GM23338 (cell line): ENCODE data around the gene SRGAP2C.
"Not testable (repeated sequence)": the region's sequence is repeated elsewhere in the genome, so short reads cannot be mapped to it uniquely, and the experiment has no call there.

Experiments used
- JUNB ChIP-seq: IDR thresholded peaks from one replicate; pipeline ENCODE4 v1.6.1; 2016; ENCODE audit warnings: antibody characterized with exemption; ENCODE audit not compliant: unreplicated experiment
- POLR2AphosphoS5 ChIP-seq: IDR thresholded peaks from 2 replicates; pipeline ENCODE4 v1.6.1; 2016; ENCODE audit warnings: antibody characterized with exemption, low read depth
- TF ChIP-seq, protein P1 (sequence below), 2 experiments: fragments of 200-600 bp in 1 of 2; sonication (generic) in 1 of 2; conservative IDR thresholded peaks; 2 replicates each; pipeline versions ENCODE4 v1.5.1 to v1.6.1; 2016 to 2017; ENCODE audit warnings: antibody characterized with exemption in 2 of 2, low read depth in 2 of 2, mild to moderate bottlenecking in 2 of 2, moderate library complexity in 1 of 2

DNA sequence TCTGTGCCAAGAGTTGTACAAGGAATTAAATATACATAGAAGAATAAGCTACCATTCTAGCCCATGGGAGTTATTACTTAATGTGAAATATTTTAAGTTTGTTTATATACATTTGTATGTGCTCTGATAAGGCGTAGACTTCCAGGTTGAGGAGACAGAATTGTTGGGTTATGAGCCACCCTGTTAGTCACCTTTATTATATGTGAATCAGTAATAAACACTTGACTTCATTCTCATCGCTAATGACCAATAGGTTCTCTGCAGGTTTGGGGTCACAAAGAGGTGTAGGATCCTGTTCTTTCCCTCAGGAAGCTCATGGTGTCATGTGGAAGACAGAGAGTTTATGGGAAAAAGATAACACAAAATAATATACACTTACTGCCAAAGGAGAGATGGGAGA lies 117.1 kb downstream of the SRGAP2C start:
- TF ChIP-seq, protein P1, sequence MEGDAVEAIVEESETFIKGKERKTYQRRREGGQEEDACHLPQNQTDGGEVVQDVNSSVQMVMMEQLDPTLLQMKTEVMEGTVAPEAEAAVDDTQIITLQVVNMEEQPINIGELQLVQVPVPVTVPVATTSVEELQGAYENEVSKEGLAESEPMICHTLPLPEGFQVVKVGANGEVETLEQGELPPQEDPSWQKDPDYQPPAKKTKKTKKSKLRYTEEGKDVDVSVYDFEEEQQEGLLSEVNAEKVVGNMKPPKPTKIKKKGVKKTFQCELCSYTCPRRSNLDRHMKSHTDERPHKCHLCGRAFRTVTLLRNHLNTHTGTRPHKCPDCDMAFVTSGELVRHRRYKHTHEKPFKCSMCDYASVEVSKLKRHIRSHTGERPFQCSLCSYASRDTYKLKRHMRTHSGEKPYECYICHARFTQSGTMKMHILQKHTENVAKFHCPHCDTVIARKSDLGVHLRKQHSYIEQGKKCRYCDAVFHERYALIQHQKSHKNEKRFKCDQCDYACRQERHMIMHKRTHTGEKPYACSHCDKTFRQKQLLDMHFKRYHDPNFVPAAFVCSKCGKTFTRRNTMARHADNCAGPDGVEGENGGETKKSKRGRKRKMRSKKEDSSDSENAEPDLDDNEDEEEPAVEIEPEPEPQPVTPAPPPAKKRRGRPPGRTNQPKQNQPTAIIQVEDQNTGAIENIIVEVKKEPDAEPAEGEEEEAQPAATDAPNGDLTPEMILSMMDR (conservative IDR thresholded peaks at IDR 0.05; ENCODE audit: low read depth in 2 of 2) = not testable (repeated sequence)
- not testable (repeated sequence) for TF ChIP-seq POLR2AphosphoS5, JUNB
